Spleen (tissue), 11 donors: Measurements from ENCODE around the gene COL27A1. TPM values are rescaled to one million over a fixed set of nuclear protein-coding genes. Genes with fewer than 3 reads are reported as not detected.

Source experiments
- DNase-seq: peaks from one replicate; pipeline ENCODE4 v3.0.0-alpha.2; 2020
- H3K27ac ChIP-seq, 8 donors: fragments of 200-600 bp; sonication (generic) in 7 of 8; 1 replicate in 4 of 8; 2 replicates in 4 of 8; pipeline versions ENCODE4 v1.5.0 to v1.8.0; 2016 to 2021; ENCODE audit warnings: inconsistent platforms in 4 of 8, mild to moderate bottlenecking in 4 of 8, moderate library complexity in 1 of 8
- H3K27me3 ChIP-seq, 7 donors: fragments of 200-600 bp; sonication (generic) in 6 of 7; replicated peaks in 1 of 7; 1 replicate in 4 of 7; 2 replicates in 3 of 7; pipeline versions ENCODE4 v1.5.0 to v1.8.0; 2016 to 2021; ENCODE audit warnings: inconsistent platforms in 3 of 7, mild to moderate bottlenecking in 1 of 7
- H3K36me3 ChIP-seq, 6 donors: fragments of 200-600 bp; sonication (generic) in 5 of 6; 1 replicate in 4 of 6; 2 replicates in 2 of 6; pipeline versions ENCODE4 v1.5.0 to v1.8.0; 2016 to 2021; ENCODE audit warnings: inconsistent platforms in 2 of 6
- H3K4me1 ChIP-seq, 6 donors: fragments of 200-600 bp; sonication (generic) in 5 of 6; 1 replicate in 3 of 6; 2 replicates in 3 of 6; pipeline versions ENCODE4 v1.5.0 to v1.8.0; 2016 to 2021; ENCODE audit warnings: inconsistent platforms in 3 of 6
- H3K4me3 ChIP-seq, 8 donors: fragments of 200-600 bp; sonication (generic) in 7 of 8; 1 replicate in 4 of 8; 2 replicates in 4 of 8; pipeline versions ENCODE4 v1.5.0 to v1.8.0; 2016 to 2021; ENCODE audit warnings: inconsistent platforms in 4 of 8, mild to moderate bottlenecking in 4 of 8, moderate library complexity in 2 of 8
- H3K9me3 ChIP-seq, 8 donors: fragments of 200-600 bp; sonication (generic) in 7 of 8; 1 replicate in 4 of 8; 2 replicates in 4 of 8; pipeline versions ENCODE4 v1.5.0 to v1.8.0; 2016 to 2021; ENCODE audit warnings: inconsistent platforms in 4 of 8
- CTCF ChIP-seq, 11 experiments: fragments of 200-600 bp in 7 of 11; fragments of 450-650 bp in 4 of 11; sonication (generic) in 4 of 11; IDR thresholded peaks in 8 of 11; conservative IDR thresholded peaks in 3 of 11; 1 replicate in 7 of 11; 2 replicates in 4 of 11; pipeline versions ENCODE4 v1.4.0 to v1.8.0; 2016 to 2021; ENCODE audit warnings: antibody characterized with exemption in 11 of 11, inconsistent platforms in 4 of 11, mild to moderate bottlenecking in 1 of 11
- POLR2A ChIP-seq, 3 donors: fragments of 450-650 bp; IDR thresholded peaks; one replicate each; pipeline ENCODE4 v1.5.1; 2017; ENCODE audit warnings: antibody characterized with exemption in 3 of 3, mild to moderate bottlenecking in 1 of 3
- POLR2AphosphoS5 ChIP-seq, 3 donors: sonication (generic); formaldehyde crosslinking; IDR thresholded peaks; one replicate each; pipeline ENCODE4 v1.5.1; 2017; ENCODE audit warnings: antibody characterized with exemption in 3 of 3
- WGBS, 5 donors: extraction: QIAGEN DNeasy Blood & Tissue Kit in 3 of 5; methylation state at CpG; one replicate each; pipeline versions ENCODE4 v1.1.5 to v1.1.7; 2013 to 2018; 5-methylcytosine and 5-hydroxymethylcytosine counted together
- intact Hi-C: fragments of 100-400 bp; cut with DNase I; formaldehyde crosslinking; loops from one replicate; pipeline ENCODE4 v1.15.0; 2023; ENCODE audit warnings: low total_unique reads
- polyA plus RNA-seq, 3 donors: library from polyadenylated mRNA; stranded (reverse); fragments of 200-250 nt; gene quantifications; one replicate each; pipeline ENCODE4 v1.2.1, GENCODE V29; 2013
- total RNA-seq, 7 donors: library from RNA; depleted of rRNA in 3 of 7; stranded (reverse); fragments of >200 nt in 3 of 7; fragmentation: NEBNext Ultra II Directional in 4 of 7; extraction: Animal tissue kit (Norgen Biotek cat#: 25700) in 4 of 7; gene quantifications; one replicate each; pipeline versions ENCODE4 v1.1.0 to v1.2.1, GENCODE V29; 2016 to 2021
- donor health status: healthy with polysubstance abuse.
- donor health status: DM: no; HTN: no; CAD: no; lungs with moderate emphysema.
- donor health status: DM: no; HTN: no; CAD: no.
- donor health status: Bipolar disorder and iron deficiency.
- donor health status: healthy.
- donor health status: DM: no; HTN: no; CAD: no.
- donor health status: DM: yes; HTN: yes; CAD: no.

Gene COL27A1
- total and polyA plus RNA-seq, 10 donors, result 2.1 to 23.4 (median 6.1) TPM

DNA sequence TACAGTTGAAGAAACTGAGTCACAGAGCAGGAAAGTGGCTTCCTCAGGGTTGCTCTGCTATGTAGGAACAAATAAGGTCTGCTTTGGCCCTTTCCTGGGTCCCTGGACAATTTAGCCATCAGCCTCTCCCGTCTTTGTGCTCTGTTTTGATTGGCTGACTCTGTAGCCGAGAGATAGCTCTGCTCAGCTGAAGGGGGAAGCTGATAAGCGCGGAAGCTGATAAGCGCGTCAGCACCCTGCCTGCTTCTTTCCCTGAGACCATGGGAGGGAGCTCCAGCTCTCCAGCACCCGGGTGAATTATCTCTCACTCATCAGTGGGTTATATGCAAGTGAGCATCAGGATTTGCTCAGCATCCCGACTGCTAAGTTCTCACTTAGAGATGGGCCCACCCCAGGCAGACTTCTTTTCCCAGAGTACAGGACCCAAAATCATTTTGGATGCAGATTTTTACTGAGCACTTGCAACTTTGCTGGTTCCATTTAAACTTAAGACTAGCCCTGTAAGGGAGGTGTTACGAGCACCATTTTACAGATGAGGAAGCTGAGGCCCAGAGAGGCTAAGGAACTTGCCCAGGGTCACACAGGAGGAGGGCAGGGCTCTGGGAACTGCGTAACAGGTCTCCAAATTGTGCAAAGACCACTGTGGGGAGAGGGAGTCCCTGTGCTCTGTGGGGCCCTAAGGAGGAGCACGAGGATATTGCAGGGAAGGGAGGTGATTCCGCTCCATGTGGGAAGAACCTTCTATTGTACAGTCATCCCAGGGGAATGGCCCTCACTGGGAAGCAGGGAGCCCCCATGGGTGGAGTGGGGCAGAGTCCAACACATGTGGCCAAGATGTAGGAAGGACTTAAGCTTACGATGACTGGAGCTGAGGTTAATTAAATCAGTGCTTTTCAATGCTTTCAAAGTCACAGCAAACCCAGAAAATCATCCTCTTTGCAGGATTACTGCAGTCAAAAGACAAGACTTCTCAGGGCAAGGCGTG lies 83.8 kb downstream of the COL27A1 start:
- Histone ChIP-seq H3K9me3 (no peaks in the 10 kb centered on the region), H3K36me3 (no peaks in the 10 kb centered on the region), H3K27me3 (peaks cover 0 to 16% (median 0%) of the 10 kb centered on the region in 7 donors), H3K4me3 (no peak overlapping the region), H3K4me1 (peaks cover 0 to 4% (median 0%) of the 10 kb centered on the region in 6 donors), H3K27ac (no peak overlapping the region)
- DNase-seq, result no peak
- TF ChIP-seq POLR2AphosphoS5 (IDR thresholded peaks at IDR 0.05) (no peak), CTCF (IDR thresholded peaks at IDR 0.05 in 8 of 11, conservative IDR thresholded peaks at IDR 0.05 in 3 of 11) (no peak), POLR2A (IDR thresholded peaks at IDR 0.05) (no peak)
- WGBS, 5 donors, result 44 to 56% (median 50%) methylated on average over 14 of the region's 14 CpGs
- intact Hi-C loops, result no loop called here

DNA sequence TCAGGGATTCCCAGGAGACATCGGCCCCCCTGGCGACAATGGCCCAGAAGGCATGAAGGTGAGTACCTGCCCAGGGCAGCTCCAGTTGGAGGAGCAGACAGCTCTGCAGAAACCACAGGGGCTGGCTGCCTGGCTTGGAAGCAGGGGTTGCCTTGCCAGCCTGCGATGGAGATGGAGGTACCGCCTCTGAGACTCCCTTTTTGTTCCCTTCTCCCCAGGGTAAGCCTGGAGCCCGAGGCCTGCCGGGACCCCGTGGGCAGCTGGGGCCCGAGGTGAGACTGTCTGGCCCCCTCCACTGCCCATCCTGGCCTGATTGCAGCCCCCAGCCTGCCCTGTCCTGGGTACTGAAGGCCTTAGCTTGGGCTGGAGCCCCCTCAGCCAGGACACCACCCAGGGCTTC lies 84.9 kb downstream of the COL27A1 start:
- TF ChIP-seq POLR2A (IDR thresholded peaks at IDR 0.05) (no peak), CTCF (IDR thresholded peaks at IDR 0.05 in 8 of 11, conservative IDR thresholded peaks at IDR 0.05 in 3 of 11) (no peak), POLR2AphosphoS5 (IDR thresholded peaks at IDR 0.05) (no peak)
- Histone ChIP-seq H3K36me3 (no peaks in the 10 kb centered on the region), H3K4me1 (peaks cover 0 to 4% (median 0%) of the 10 kb centered on the region in 6 donors), H3K4me3 (no peak overlapping the region), H3K27me3 (peaks cover 0 to 16% (median 0%) of the 10 kb centered on the region in 7 donors), H3K27ac (no peak overlapping the region), H3K9me3 (no peaks in the 10 kb centered on the region)
- intact Hi-C loops, result no loop called here
- DNase-seq, result no peak
- 77 to 86% (median 82%) methylated on average over 7 to 8 of the region's 8 CpGs for WGBS, 5 donors

DNA sequence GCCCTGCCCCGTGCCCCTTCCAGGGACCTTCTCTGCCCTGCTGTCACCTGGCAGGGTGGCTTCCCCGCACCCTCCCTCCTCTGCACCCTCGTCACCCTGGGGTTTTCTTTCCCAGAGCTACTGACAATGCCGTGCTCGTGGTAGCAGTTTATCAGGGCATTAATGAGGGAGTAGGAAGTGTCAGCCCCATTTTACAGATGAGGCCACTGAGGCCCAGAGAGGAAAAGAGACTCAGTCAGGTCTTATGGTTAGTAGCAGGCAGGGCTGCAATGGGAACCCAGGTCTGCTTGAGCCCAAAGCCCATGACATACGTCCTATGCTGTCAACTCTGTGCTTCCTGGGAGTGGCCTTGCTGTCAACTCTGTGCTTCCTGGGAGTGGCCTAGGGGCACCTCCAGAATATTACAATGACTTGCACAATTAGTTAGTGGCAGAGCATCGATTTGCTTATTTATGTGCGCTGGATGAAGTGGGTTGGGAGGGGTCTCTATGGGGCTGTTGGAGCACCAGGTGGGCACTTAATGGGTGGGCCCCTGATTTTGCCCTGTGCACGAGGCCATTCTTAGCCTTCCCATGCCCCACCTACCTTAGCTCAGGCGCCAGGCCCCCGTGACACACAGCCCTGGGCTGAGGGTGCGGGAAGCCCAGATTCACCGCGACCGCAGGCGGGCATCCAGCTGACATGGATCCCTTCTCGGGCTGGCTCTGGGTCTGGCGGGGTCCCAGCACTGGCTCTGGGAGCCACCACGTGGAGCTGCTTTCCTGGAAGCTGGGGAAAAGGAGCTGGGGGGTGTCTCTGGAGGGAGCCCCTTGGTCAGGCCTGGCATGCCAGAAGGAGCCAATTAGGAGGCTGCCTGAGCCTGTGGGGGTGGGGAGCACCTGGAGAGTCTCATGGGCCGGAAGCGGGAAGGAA lies 85.6 kb downstream of the COL27A1 start:
- Histone ChIP-seq H3K4me3 (no peak overlapping the region), H3K4me1 (peaks cover 0 to 4% (median 0%) of the 10 kb centered on the region in 6 donors), H3K27ac (no peak overlapping the region), H3K36me3 (no peaks in the 10 kb centered on the region), H3K9me3 (no peaks in the 10 kb centered on the region), H3K27me3 (peaks cover 0 to 16% (median 0%) of the 10 kb centered on the region in 7 donors)
- no peak for DNase-seq
- intact Hi-C loops, result no loop called here
- no peak for TF ChIP-seq POLR2A (IDR thresholded peaks at IDR 0.05)
- TF ChIP-seq CTCF (IDR thresholded peaks at IDR 0.05 in 8 of 11, conservative IDR thresholded peaks at IDR 0.05 in 3 of 11), result no peak
- TF ChIP-seq POLR2AphosphoS5 (IDR thresholded peaks at IDR 0.05), result no peak
- WGBS, 5 donors, result 79 to 86% (median 81%) methylated on average over 19 to 21 of the region's 21 CpGs
